Neural cell (in vitro differentiated cells): ENCODE results near the gene ATP12A. TPM values are rescaled to one million over a fixed set of nuclear protein-coding genes. Genes with fewer than 3 reads are reported as not detected.

Source experiments
- H2AFZ ChIP-seq: fragments of 200-600, 300-800 bp; sonication (generic), shearing (Covaris generic); 2 replicates; pipeline ENCODE4 v1.6.0; 2014; ENCODE audit warnings: low read depth, mild to moderate bottlenecking, antibody characterized with exemption, low read length, moderate library complexity
- H3F3A ChIP-seq: fragments of 200-600 bp; shearing (Covaris generic); 2 replicates; pipeline ENCODE4 v1.6.1; 2016; ENCODE audit warnings: mild to moderate bottlenecking, moderate library complexity, mixed read lengths, antibody characterized with exemption, low read length; ENCODE audit not compliant: insufficient read depth, poor library complexity, severe bottlenecking
- H3K27ac ChIP-seq: fragments of 200-600, 300-800 bp; sonication (generic), shearing (Covaris generic); 2 replicates; pipeline ENCODE4 v1.5.1; 2014; ENCODE audit warnings: mild to moderate bottlenecking, low read length, moderate library complexity
- H3K27me3 ChIP-seq: fragments of 300-800, 200-600 bp; sonication (generic), shearing (Covaris generic); 2 replicates; pipeline ENCODE4 v1.6.0; 2014; ENCODE audit warnings: mild to moderate bottlenecking, low read depth, low read length, moderate library complexity; ENCODE audit not compliant: insufficient read depth
- H3K36me3 ChIP-seq: fragments of 300-800, 200-600 bp; sonication (generic), shearing (Covaris generic); 2 replicates; pipeline ENCODE4 v1.5.1; 2014; ENCODE audit warnings: mild to moderate bottlenecking, antibody characterized with exemption, low read length, moderate library complexity; ENCODE audit not compliant: insufficient read depth
- H3K4me2 ChIP-seq: fragments of 300-800, 200-600 bp; sonication (generic), shearing (Covaris generic); 2 replicates; pipeline ENCODE4 v1.6.0; 2014; ENCODE audit warnings: mild to moderate bottlenecking, low read length
- H3K4me3 ChIP-seq: fragments of 300-800, 200-600 bp; sonication (generic), shearing (Covaris generic); 2 replicates; pipeline ENCODE4 v1.5.1; 2014; ENCODE audit warnings: mild to moderate bottlenecking, low read length, moderate library complexity
- H3K79me2 ChIP-seq: fragments of 200-600 bp; shearing (Covaris generic); replicated peaks from 2 replicates; pipeline ENCODE4 v1.6.0; 2014; ENCODE audit warnings: mild to moderate bottlenecking, low read length, moderate library complexity; ENCODE audit not compliant: insufficient read depth
- H3K9ac ChIP-seq: fragments of 300-800, 200-600 bp; sonication (generic), shearing (Covaris generic); 2 replicates; pipeline ENCODE4 v1.6.1; 2016; ENCODE audit warnings: mild to moderate bottlenecking, low read length, mixed read lengths
- H3K9me2 ChIP-seq: fragments of 200-600 bp; shearing (Covaris generic); 2 replicates; pipeline ENCODE4 v1.6.1; 2016; ENCODE audit warnings: mild to moderate bottlenecking, low read length, mixed read lengths; ENCODE audit not compliant: insufficient read depth
- H3K9me3 ChIP-seq: fragments of 200-600, 300-800 bp; sonication (generic), shearing (Covaris generic); 2 replicates; pipeline ENCODE4 v1.6.1; 2016; ENCODE audit warnings: mild to moderate bottlenecking, mixed run types, low read length, moderate library complexity, mixed read lengths
- H4K20me1 ChIP-seq: fragments of 200-600 bp; shearing (Covaris generic); 2 replicates; pipeline ENCODE4 v1.6.1; 2016; ENCODE audit warnings: mild to moderate bottlenecking, mixed run types; ENCODE audit not compliant: insufficient read depth
- CTCF ChIP-seq: fragments of 450-650 bp; IDR thresholded peaks from 2 replicates; pipeline ENCODE4 v1.5.1; 2014; ENCODE audit warnings: antibody characterized with exemption, mild to moderate bottlenecking, moderate library complexity; ENCODE audit not compliant: poor library complexity, severe bottlenecking
- EP300 ChIP-seq: fragments of 450-650 bp; conservative IDR thresholded peaks from 2 replicates; pipeline ENCODE4 v1.6.1; 2014; ENCODE audit warnings: antibody characterized with exemption, mild to moderate bottlenecking, moderate library complexity; ENCODE audit not compliant: poor library complexity, severe bottlenecking
- EZH2 ChIP-seq: fragments of 200-600, 300-800 bp; shearing (Covaris generic), sonication (generic); IDR thresholded peaks from 2 replicates; pipeline ENCODE4 v1.6.1; 2014; ENCODE audit warnings: antibody characterized with exemption, low read length, borderline replicate concordance, mild to moderate bottlenecking; ENCODE audit not compliant: insufficient read depth, poor library complexity, severe bottlenecking
- MXI1 ChIP-seq: fragments of 450-650 bp; conservative IDR thresholded peaks from 2 replicates; pipeline ENCODE4 v1.6.1; 2014; ENCODE audit warnings: antibody characterized with exemption, mild to moderate bottlenecking; ENCODE audit not compliant: poor library complexity, severe bottlenecking
- POLR2AphosphoS5 ChIP-seq: IDR thresholded peaks from 2 replicates; pipeline ENCODE4 v1.6.1; 2012
- RAD21 ChIP-seq: fragments of 450-650 bp; conservative IDR thresholded peaks from 2 replicates; pipeline ENCODE4 v1.6.1; 2014; ENCODE audit warnings: antibody characterized with exemption, mild to moderate bottlenecking, moderate library complexity
- SMC3 ChIP-seq: fragments of 450-650 bp; conservative IDR thresholded peaks from 2 replicates; pipeline ENCODE4 v1.6.1; 2014; ENCODE audit warnings: antibody characterized with exemption, mild to moderate bottlenecking, moderate library complexity; ENCODE audit not compliant: poor library complexity
- TAF1 ChIP-seq: IDR thresholded peaks from 2 replicates; pipeline ENCODE4 v1.6.1; 2012; ENCODE audit warnings: low read depth
- polyA plus RNA-seq: library from polyadenylated mRNA; depleted of rRNA; stranded (reverse); fragments of >200 nt; gene quantifications from 2 replicates; pipeline ENCODE4 v1.2.3, GENCODE V29; 2014
- TF ChIP-seq, protein P1 (sequence below): IDR thresholded peaks from 2 replicates; pipeline ENCODE4 v1.6.1; 2012; ENCODE audit warnings: borderline replicate concordance

ATP12A gene
- polyA plus RNA-seq, 1 donor from 2014 or later = not detected

DNA sequence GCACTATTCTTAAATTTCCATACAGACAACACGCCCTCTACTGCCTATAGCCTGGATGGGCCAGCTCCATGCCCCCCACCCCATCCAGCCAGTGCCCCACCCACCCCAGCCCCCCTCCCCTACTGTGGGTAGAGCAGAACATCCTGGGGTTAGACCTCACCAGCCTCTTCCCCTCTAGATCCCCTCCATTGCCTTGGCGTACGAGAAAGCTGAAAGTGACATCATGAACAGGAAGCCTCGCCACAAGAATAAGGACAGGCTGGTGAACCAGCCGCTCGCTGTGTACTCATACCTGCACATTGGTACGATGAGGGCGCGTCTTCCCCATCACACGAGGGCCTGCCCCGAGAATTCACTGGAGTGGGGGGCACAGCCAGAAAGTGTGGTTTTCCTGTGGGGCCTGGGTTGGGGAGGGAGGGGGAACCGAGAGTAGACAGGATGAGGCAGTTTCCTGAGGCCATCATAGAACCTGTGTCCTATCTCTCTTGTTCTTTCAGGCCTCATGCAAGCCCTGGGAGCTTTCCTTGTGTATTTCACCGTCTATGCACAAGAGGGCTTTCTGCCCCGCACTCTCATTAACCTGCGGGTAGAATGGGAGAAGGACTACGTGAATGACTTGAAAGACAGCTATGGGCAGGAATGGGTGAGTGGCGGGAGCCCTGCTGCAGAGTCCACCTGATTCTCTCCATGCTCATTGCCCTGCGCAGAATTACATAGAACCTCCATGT is 29.1 kb downstream of the ATP12A start:
- no peak overlapping the region for H3K27ac ChIP-seq
- no peaks in the 10 kb centered on the region for H3K36me3 ChIP-seq
- no peak for TF ChIP-seq SMC3
- no peak for TF ChIP-seq CTCF
- no peak for TF ChIP-seq MXI1
- TF ChIP-seq TAF1 = no peak
- no peak for TF ChIP-seq POLR2AphosphoS5
- no peak overlapping the region for H3K4me2 ChIP-seq
- no peaks in the 10 kb centered on the region for H3K9me3 ChIP-seq
- no peaks in the 10 kb centered on the region for H4K20me1 ChIP-seq
- no peaks in the 10 kb centered on the region for H3F3A ChIP-seq
- no peak overlapping the region for H3K9ac ChIP-seq
- no peaks in the 10 kb centered on the region for H3K9me2 ChIP-seq
- no peak overlapping the region for H2AFZ ChIP-seq
- no peak overlapping the region for H3K4me3 ChIP-seq
- no peaks in the 10 kb centered on the region for H3K27me3 ChIP-seq
- H3K79me2 ChIP-seq = no peaks in the 10 kb centered on the region

DNA sequence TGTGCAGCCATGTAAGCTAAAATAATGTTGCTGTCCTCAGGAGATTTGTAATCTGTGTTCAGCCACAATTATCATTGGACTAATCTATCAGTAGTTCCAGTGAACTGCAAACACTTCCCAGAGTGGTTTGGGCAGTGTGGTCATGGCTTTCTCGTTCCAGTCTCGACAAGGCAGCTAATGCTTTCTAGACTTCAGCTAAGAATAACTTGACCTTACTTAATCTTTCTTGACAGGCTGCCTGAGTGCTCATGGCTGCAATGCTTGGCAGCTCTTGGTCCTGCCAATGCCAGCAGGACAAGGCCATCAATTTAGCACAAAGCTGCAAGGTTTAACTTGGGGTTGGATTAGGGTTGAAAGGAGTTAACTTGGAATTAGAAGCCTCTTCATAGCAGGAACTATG is 32.8 kb downstream of the ATP12A start:
- H3K4me2 ChIP-seq = no peak overlapping the region
- TF ChIP-seq RAD21 (no peak), CTCF (no peak), EZH2 (no peak), POLR2AphosphoS5 (no peak), MXI1 (no peak), TAF1 (no peak), SMC3 (no peak), EP300 (no peak)
- TF ChIP-seq, protein P1, sequence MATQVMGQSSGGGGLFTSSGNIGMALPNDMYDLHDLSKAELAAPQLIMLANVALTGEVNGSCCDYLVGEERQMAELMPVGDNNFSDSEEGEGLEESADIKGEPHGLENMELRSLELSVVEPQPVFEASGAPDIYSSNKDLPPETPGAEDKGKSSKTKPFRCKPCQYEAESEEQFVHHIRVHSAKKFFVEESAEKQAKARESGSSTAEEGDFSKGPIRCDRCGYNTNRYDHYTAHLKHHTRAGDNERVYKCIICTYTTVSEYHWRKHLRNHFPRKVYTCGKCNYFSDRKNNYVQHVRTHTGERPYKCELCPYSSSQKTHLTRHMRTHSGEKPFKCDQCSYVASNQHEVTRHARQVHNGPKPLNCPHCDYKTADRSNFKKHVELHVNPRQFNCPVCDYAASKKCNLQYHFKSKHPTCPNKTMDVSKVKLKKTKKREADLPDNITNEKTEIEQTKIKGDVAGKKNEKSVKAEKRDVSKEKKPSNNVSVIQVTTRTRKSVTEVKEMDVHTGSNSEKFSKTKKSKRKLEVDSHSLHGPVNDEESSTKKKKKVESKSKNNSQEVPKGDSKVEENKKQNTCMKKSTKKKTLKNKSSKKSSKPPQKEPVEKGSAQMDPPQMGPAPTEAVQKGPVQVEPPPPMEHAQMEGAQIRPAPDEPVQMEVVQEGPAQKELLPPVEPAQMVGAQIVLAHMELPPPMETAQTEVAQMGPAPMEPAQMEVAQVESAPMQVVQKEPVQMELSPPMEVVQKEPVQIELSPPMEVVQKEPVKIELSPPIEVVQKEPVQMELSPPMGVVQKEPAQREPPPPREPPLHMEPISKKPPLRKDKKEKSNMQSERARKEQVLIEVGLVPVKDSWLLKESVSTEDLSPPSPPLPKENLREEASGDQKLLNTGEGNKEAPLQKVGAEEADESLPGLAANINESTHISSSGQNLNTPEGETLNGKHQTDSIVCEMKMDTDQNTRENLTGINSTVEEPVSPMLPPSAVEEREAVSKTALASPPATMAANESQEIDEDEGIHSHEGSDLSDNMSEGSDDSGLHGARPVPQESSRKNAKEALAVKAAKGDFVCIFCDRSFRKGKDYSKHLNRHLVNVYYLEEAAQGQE = no peak
- H3K9me2 ChIP-seq = no peaks in the 10 kb centered on the region
- H3K27ac ChIP-seq = no peak overlapping the region
- H3K9me3 ChIP-seq = no peaks in the 10 kb centered on the region
- no peaks in the 10 kb centered on the region for H3K79me2 ChIP-seq
- no peak overlapping the region for H3K9ac ChIP-seq
- H3K4me3 ChIP-seq = no peak overlapping the region
- H2AFZ ChIP-seq = no peak overlapping the region
- no peaks in the 10 kb centered on the region for H3K27me3 ChIP-seq
- H3F3A ChIP-seq = no peaks in the 10 kb centered on the region
- no peaks in the 10 kb centered on the region for H3K36me3 ChIP-seq
- H4K20me1 ChIP-seq = no peaks in the 10 kb centered on the region
